Panc1 (cell line): ENCODE measurements around the gene PRKG1.

Source experiments
- POLR2AphosphoS5 ChIP-seq: IDR thresholded peaks from 2 replicates; pipeline ENCODE4 v1.6.1; 2012; ENCODE audit warnings: mild to moderate bottlenecking, low read depth, low read length, moderate library complexity
- REST ChIP-seq, 2 experiments: IDR thresholded peaks; 2 replicates each; pipeline ENCODE4 v1.6.1; 2011 to 2012; ENCODE audit warnings: low read depth in 2 of 2, control low read depth in 1 of 2, low read length in 1 of 2, mild to moderate bottlenecking in 1 of 2, moderate library complexity in 1 of 2; ENCODE audit not compliant: insufficient read depth in 1 of 2
- SIN3A ChIP-seq: IDR thresholded peaks from 2 replicates; pipeline ENCODE4 v1.6.1; 2012; ENCODE audit warnings: low read depth, mild to moderate bottlenecking, low read length, moderate library complexity, borderline replicate concordance; ENCODE audit not compliant: insufficient read depth
- TCF7L2 ChIP-seq: IDR thresholded peaks from 2 replicates; pipeline ENCODE4 v1.6.1; 2011; ENCODE audit warnings: mild to moderate bottlenecking, low read depth, low read length, inconsistent platforms
- TF ChIP-seq, protein P1 (sequence below): fragments of 450-650 bp; IDR thresholded peaks from 2 replicates; pipeline ENCODE4 v1.5.1; 2017; ENCODE audit warnings: mild to moderate bottlenecking

- TF ChIP-seq POLR2AphosphoS5 (no peak), REST (IDR thresholded peaks at IDR 0.05; ENCODE audit: insufficient read depth in 1 of 2, low read depth in 2 of 2, low read length in 1 of 2) (no peak), SIN3A (no peak), TCF7L2 (no peak)
- TF ChIP-seq, protein P1, sequence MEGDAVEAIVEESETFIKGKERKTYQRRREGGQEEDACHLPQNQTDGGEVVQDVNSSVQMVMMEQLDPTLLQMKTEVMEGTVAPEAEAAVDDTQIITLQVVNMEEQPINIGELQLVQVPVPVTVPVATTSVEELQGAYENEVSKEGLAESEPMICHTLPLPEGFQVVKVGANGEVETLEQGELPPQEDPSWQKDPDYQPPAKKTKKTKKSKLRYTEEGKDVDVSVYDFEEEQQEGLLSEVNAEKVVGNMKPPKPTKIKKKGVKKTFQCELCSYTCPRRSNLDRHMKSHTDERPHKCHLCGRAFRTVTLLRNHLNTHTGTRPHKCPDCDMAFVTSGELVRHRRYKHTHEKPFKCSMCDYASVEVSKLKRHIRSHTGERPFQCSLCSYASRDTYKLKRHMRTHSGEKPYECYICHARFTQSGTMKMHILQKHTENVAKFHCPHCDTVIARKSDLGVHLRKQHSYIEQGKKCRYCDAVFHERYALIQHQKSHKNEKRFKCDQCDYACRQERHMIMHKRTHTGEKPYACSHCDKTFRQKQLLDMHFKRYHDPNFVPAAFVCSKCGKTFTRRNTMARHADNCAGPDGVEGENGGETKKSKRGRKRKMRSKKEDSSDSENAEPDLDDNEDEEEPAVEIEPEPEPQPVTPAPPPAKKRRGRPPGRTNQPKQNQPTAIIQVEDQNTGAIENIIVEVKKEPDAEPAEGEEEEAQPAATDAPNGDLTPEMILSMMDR = no peak
Observed at GRCh38 chr10:51141010-51141409, 66.7 kb downstream of the PRKG1 start.
